Natural killer cell (primary cell): Measurements from ENCODE around the gene BICC1. TPM values are rescaled to one million over a fixed set of nuclear protein-coding genes. Genes with fewer than 3 reads are reported as not detected.

Experiments
- ATAC-seq, 3 donors: fragments of 150-1000 bp in 2 of 3; fragments of 200-7000 bp in 1 of 3; cut with Tn5 transposase; 1 replicate in 1 of 3; 2 replicates in 2 of 3; pipeline ENCODE4 v1.10.0; 2021; ENCODE audit warnings: mild to moderate bottlenecking in 2 of 3, moderate library complexity in 2 of 3
- DNase-seq, 2 donors: peaks; one replicate each; pipeline versions ENCODE4 v3.0.0 to v3.0.0-alpha.2; 2013 to 2021; ENCODE audit warnings: mixed read lengths in 1 of 2
- H3K27ac ChIP-seq: one replicate; pipeline ENCODE4 v1.5.1; 2013; ENCODE audit warnings: mild to moderate bottlenecking, low read length
- H3K27me3 ChIP-seq: one replicate; pipeline ENCODE4 v1.6.1; 2013; ENCODE audit warnings: low read length; ENCODE audit not compliant: control insufficient read depth, insufficient read depth
- H3K36me3 ChIP-seq: one replicate; pipeline ENCODE4 v1.6.1; 2013; ENCODE audit warnings: low read length; ENCODE audit not compliant: control insufficient read depth, insufficient read depth
- H3K4me1 ChIP-seq: one replicate; pipeline ENCODE4 v1.6.1; 2013; ENCODE audit warnings: low read length; ENCODE audit not compliant: control insufficient read depth, insufficient read depth
- H3K4me3 ChIP-seq: one replicate; pipeline ENCODE4 v1.5.1; 2013; ENCODE audit warnings: low read length
- H3K9me3 ChIP-seq: one replicate; pipeline ENCODE4 v1.6.1; 2013; ENCODE audit warnings: low read length; ENCODE audit not compliant: control insufficient read depth, insufficient read depth
- H3K27ac Mint-ChIP-seq, 2 donors: one replicate each; pipeline ENCODE4 v1.8.0; 2022; ENCODE audit warnings: mild to moderate bottlenecking in 2 of 2, mixed read lengths in 2 of 2, moderate library complexity in 1 of 2
- H3K27me3 Mint-ChIP-seq, 2 donors: one replicate each; pipeline ENCODE4 v1.8.0; 2022; ENCODE audit warnings: low read depth in 2 of 2, mixed read lengths in 2 of 2
- H3K36me3 Mint-ChIP-seq: one replicate; pipeline ENCODE4 v1.8.0; 2022; ENCODE audit warnings: mixed read lengths
- H3K4me1 Mint-ChIP-seq, 2 donors: one replicate each; pipeline ENCODE4 v1.8.0; 2022; ENCODE audit warnings: mixed read lengths in 2 of 2
- H3K4me3 Mint-ChIP-seq: one replicate; pipeline ENCODE4 v1.8.0; 2022; ENCODE audit warnings: mild to moderate bottlenecking, moderate library complexity, mixed read lengths
- H3K9me3 Mint-ChIP-seq, 2 donors: one replicate each; pipeline ENCODE4 v1.8.0; 2022; ENCODE audit warnings: mixed read lengths in 2 of 2
- WGBS: methylation state at CpG from one replicate; pipeline ENCODE4 v1.1.7; 2013; ENCODE audit warnings: missing lambda C conversion rate; ENCODE audit not compliant: insufficient coverage; 5-methylcytosine and 5-hydroxymethylcytosine counted together
- intact Hi-C: fragments of 100-400 bp; cut with micrococcal nuclease; formaldehyde crosslinking; loops from one replicate; pipeline ENCODE4 v1.14.2; 2022
- total RNA-seq, 4 donors: library from RNA; stranded (reverse); fragments of 120-200 nt in 1 of 4; gene quantifications; one replicate each; pipeline versions ENCODE4 v1.2.3 to v1.2.4, GENCODE V29; 2013 to 2022
- TF ChIP-seq, protein P1 (sequence below): fragments of 200-600 bp; IDR thresholded peaks from one replicate; pipeline ENCODE4 v1.8.0; 2022; ENCODE audit warnings: antibody characterized with exemption

BICC1 gene
- total RNA-seq, 3 donors from 2014 or later (not counting 1 experiment from before 2014, with no cell fraction given): 0.14 TPM; not detected in 2

- ATAC-seq (no peak), DNase-seq (no peak)
- Mint-ChIP-seq H3K36me3 (no peaks in the 10 kb centered on the region), H3K9me3 (peaks cover 0 to 2% of the 10 kb centered on the region in 2 donors), H3K4me1 (no peaks in the 10 kb centered on the region), H3K4me3 (no peak overlapping the region), H3K27ac (no peak overlapping the region), H3K27me3 (no peaks in the 10 kb centered on the region)
- WGBS: 52% methylated on average over 2 of the region's 2 CpGs
- TF ChIP-seq, protein P1, sequence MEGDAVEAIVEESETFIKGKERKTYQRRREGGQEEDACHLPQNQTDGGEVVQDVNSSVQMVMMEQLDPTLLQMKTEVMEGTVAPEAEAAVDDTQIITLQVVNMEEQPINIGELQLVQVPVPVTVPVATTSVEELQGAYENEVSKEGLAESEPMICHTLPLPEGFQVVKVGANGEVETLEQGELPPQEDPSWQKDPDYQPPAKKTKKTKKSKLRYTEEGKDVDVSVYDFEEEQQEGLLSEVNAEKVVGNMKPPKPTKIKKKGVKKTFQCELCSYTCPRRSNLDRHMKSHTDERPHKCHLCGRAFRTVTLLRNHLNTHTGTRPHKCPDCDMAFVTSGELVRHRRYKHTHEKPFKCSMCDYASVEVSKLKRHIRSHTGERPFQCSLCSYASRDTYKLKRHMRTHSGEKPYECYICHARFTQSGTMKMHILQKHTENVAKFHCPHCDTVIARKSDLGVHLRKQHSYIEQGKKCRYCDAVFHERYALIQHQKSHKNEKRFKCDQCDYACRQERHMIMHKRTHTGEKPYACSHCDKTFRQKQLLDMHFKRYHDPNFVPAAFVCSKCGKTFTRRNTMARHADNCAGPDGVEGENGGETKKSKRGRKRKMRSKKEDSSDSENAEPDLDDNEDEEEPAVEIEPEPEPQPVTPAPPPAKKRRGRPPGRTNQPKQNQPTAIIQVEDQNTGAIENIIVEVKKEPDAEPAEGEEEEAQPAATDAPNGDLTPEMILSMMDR: no peak
- no peaks in the 10 kb centered on the region for H3K9me3 ChIP-seq
- H3K27ac ChIP-seq: no peak overlapping the region
- intact Hi-C loops: no loop called here
- H3K4me3 ChIP-seq: no peak overlapping the region
- H3K4me1 ChIP-seq: no peaks in the 10 kb centered on the region
- no peaks in the 10 kb centered on the region for H3K36me3 ChIP-seq
- H3K27me3 ChIP-seq: no peaks in the 10 kb centered on the region
These were observed 31.0 kb upstream of the BICC1 start for GRCh38 chr10:58481569-58482109.

DNA sequence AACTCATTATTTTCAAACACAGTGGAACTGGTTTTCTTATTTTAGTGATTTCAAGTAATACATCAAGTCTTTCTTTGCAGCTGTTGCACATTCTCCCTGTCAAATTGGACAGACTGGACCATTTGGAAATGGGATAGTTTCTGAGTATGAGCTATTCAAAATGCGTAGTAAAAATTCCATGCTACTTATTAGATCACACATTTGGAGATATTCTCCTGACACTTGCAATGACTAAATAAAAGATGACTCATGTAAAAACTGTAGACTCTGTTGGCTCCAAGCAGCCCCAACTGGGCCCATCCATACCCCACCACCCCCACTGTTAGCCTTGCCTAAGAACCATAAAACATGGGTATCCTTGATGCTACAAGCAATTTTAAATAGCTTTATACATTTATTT lies 25.9 kb upstream of the BICC1 start:
- H3K9me3 ChIP-seq: no peaks in the 10 kb centered on the region
- H3K9me3 Mint-ChIP-seq: no peaks in the 10 kb centered on the region
- WGBS: 100% methylated on average over 1 of the region's 1 CpG
- H3K36me3 Mint-ChIP-seq: no peaks in the 10 kb centered on the region
- ATAC-seq (no peak), DNase-seq (no peak)
- no peaks in the 10 kb centered on the region for H3K4me1 Mint-ChIP-seq
- peaks cover 2% of the 10 kb centered on the region for H3K27me3 ChIP-seq
- no peaks in the 10 kb centered on the region for H3K4me1 ChIP-seq
- TF ChIP-seq, protein P1: no peak
- intact Hi-C loops: no loop called here
- H3K27ac ChIP-seq: no peak overlapping the region
- H3K27me3 Mint-ChIP-seq: no peaks in the 10 kb centered on the region
- H3K4me3 Mint-ChIP-seq: no peak overlapping the region
- H3K4me3 ChIP-seq: no peak overlapping the region
- no peak overlapping the region for H3K27ac Mint-ChIP-seq
- H3K36me3 ChIP-seq: no peaks in the 10 kb centered on the region

DNA sequence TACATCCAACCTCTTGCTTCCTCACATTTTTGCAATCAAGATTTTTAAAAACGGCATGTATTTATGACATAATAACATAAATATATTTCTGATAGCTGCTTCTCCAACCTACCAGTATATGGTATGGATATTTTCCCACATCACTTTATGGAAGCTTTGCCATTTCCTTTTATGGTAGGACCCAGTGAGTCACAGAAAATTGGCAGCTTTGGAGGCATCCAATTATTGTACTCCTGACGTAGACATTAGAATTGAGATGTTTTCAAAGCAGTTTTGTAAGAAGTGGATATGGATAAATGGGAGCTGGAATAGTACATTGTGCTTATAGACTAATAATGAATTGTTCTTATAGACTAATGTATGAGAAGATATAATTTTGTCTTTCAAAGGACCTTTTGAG lies 23.8 kb upstream of the BICC1 start:
- Mint-ChIP-seq H3K4me1 (no peaks in the 10 kb centered on the region), H3K9me3 (no peaks in the 10 kb centered on the region), H3K27ac (no peak overlapping the region), H3K27me3 (no peaks in the 10 kb centered on the region), H3K36me3 (no peaks in the 10 kb centered on the region), H3K4me3 (no peak overlapping the region)
- Histone ChIP-seq H3K36me3 (no peaks in the 10 kb centered on the region), H3K9me3 (no peaks in the 10 kb centered on the region), H3K4me3 (no peak overlapping the region), H3K4me1 (no peaks in the 10 kb centered on the region), H3K27ac (no peak overlapping the region), H3K27me3 (peaks cover 2% of the 10 kb centered on the region)
- TF ChIP-seq, protein P1: no peak
- no peak for ATAC-seq
- DNase-seq: no peak
- intact Hi-C loops: no loop called here
- 86% methylated on average over 1 of the region's 2 CpGs for whole genome bisulfite sequencing

GRCh38 chr10:58502956-58503355 lies 9.7 kb upstream of the BICC1 start:
- Histone ChIP-seq H3K36me3 (no peaks in the 10 kb centered on the region), H3K9me3 (no peaks in the 10 kb centered on the region), H3K4me3 (no peak overlapping the region), H3K27me3 (peaks cover 2% of the 10 kb centered on the region), H3K4me1 (no peaks in the 10 kb centered on the region), H3K27ac (no peak overlapping the region)
- TF ChIP-seq, protein P1: no peak
- Mint-ChIP-seq H3K27me3 (peaks cover 0 to 24% of the 10 kb centered on the region in 2 donors), H3K27ac (no peak overlapping the region), H3K4me3 (no peak overlapping the region), H3K4me1 (no peaks in the 10 kb centered on the region), H3K36me3 (no peaks in the 10 kb centered on the region), H3K9me3 (peaks cover 0 to 3% of the 10 kb centered on the region in 2 donors)
- DNase-seq (no peak), ATAC-seq (no peak)
- WGBS: 100% methylated on average over 1 of the region's 1 CpG
- intact Hi-C loops: no loop called here
